ENCODE measurements around the gene ALG6.
A peak's percentile ranks its signal among the peaks of the same experiment; 100 is the strongest.

ALG6 gene

GRCh38 chr1:63320022-63320721, 47.3 kb upstream of the ALG6 start:
- H3K4me3 ChIP-seq (ENCODE audit: low read depth, low read length) = no peak overlapping the region

GRCh38 chr1:63321066-63321784, 46.2 kb upstream of the ALG6 start:
- TF ChIP-seq, protein P1, sequence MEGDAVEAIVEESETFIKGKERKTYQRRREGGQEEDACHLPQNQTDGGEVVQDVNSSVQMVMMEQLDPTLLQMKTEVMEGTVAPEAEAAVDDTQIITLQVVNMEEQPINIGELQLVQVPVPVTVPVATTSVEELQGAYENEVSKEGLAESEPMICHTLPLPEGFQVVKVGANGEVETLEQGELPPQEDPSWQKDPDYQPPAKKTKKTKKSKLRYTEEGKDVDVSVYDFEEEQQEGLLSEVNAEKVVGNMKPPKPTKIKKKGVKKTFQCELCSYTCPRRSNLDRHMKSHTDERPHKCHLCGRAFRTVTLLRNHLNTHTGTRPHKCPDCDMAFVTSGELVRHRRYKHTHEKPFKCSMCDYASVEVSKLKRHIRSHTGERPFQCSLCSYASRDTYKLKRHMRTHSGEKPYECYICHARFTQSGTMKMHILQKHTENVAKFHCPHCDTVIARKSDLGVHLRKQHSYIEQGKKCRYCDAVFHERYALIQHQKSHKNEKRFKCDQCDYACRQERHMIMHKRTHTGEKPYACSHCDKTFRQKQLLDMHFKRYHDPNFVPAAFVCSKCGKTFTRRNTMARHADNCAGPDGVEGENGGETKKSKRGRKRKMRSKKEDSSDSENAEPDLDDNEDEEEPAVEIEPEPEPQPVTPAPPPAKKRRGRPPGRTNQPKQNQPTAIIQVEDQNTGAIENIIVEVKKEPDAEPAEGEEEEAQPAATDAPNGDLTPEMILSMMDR (IDR thresholded peaks at IDR 0.05) = no peak
- no peak overlapping the region for H3K4me2 ChIP-seq (ENCODE audit: low read length)
- H3K36me3 ChIP-seq (ENCODE audit: control insufficient read depth, insufficient read depth, low read length) = no peaks in the 10 kb centered on the region
- H3K4me3 ChIP-seq (ENCODE audit: low read depth, low read length) = no peak overlapping the region
- H3K9me3 ChIP-seq (ENCODE audit: control insufficient read depth, low read length) = no peaks in the 10 kb centered on the region
- no peak overlapping the region for H3K9ac ChIP-seq
- no peaks in the 10 kb centered on the region for H3K79me2 ChIP-seq
- H3K27ac ChIP-seq = no peak overlapping the region
- H2AFZ ChIP-seq = no peak overlapping the region
- H3K27me3 ChIP-seq (ENCODE audit: control insufficient read depth, insufficient read depth, low read length) = peaks cover 43% of the 10 kb centered on the region
- H3K4me1 ChIP-seq = no peaks in the 10 kb centered on the region

More at GRCh38 chr1:63320022-63320721, 47.3 kb upstream of the ALG6 start:
- Histone ChIP-seq H3K36me3 (ENCODE audit: control insufficient read depth, insufficient read depth, low read length) (no peaks in the 10 kb centered on the region), H3K27me3 (ENCODE audit: control insufficient read depth, insufficient read depth, low read length) (peaks cover 45% of the 10 kb centered on the region), H3K9me3 (ENCODE audit: control insufficient read depth, low read length) (no peaks in the 10 kb centered on the region), H3K4me1 (no peaks in the 10 kb centered on the region), H3K79me2 (no peaks in the 10 kb centered on the region), H2AFZ (no peak overlapping the region), H3K27ac (no peak overlapping the region), H3K4me2 (ENCODE audit: low read length) (no peak overlapping the region), H3K9ac (no peak overlapping the region)
- TF ChIP-seq, protein P1 (IDR thresholded peaks at IDR 0.05) = no peak

DNA sequence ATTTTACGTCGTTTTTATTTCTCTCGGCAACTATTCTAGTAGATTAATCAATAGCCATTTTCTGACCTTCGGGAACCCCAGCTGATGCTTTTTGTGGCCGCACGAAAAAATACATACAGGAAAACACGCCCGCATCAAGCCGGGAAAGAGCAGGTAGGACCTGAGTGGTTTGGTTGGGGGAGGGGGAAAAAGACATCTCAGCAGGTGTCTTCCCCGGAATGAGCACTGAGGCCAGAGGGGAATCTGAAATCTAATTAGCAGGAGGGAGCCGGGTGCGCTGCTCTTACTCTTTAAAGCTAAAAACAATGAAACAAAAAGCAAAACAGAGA, 45.7 kb upstream of the ALG6 start:
- H3K27ac ChIP-seq = no peak overlapping the region
- no peak overlapping the region for H3K9ac ChIP-seq
- H3K4me1 ChIP-seq = no peaks in the 10 kb centered on the region

GRCh38 chr1:63322114-63322943, 45.1 kb upstream of the ALG6 start, which contains the start of gene FOXD3:
Gene FOXD3, plus strand, starts transcription at chr1:63322567. Its CDS starts 492 bp downstream, at chr1:63323059.
- H3K27ac ChIP-seq = no peak within 1 kb of the TSS
- peak within 1 kb of the TSS; percentile 48 for H3K4me2 ChIP-seq (ENCODE audit: low read length)
- H3K27me3 ChIP-seq (ENCODE audit: control insufficient read depth, insufficient read depth, low read length) = peaks cover 39% of the 10 kb centered on the region
- no peaks in the 10 kb centered on the region for H3K4me1 ChIP-seq
- no peak within 1 kb of the TSS for H3K4me3 ChIP-seq (ENCODE audit: low read depth, low read length)
- TF ChIP-seq, protein P1 (IDR thresholded peaks at IDR 0.05) = no peak
- H2AFZ ChIP-seq = peak within 1 kb of the TSS; percentile 69
- no peaks in the 10 kb centered on the region for H3K36me3 ChIP-seq (ENCODE audit: control insufficient read depth, insufficient read depth, low read length)
- no peaks in the 10 kb centered on the region for H3K9me3 ChIP-seq (ENCODE audit: control insufficient read depth, low read length)
- H3K9ac ChIP-seq = no peak within 1 kb of the TSS
- H3K79me2 ChIP-seq = no peaks in the 10 kb centered on the region

More for the DNA sequence above, 45.7 kb upstream of the ALG6 start:
- H3K9me3 ChIP-seq (ENCODE audit: control insufficient read depth, low read length) = no peaks in the 10 kb centered on the region
- H3K27me3 ChIP-seq (ENCODE audit: control insufficient read depth, insufficient read depth, low read length) = peaks cover 41% of the 10 kb centered on the region
- peak overlapping the region; percentile 48 for H3K4me2 ChIP-seq (ENCODE audit: low read length)
- H3K36me3 ChIP-seq (ENCODE audit: control insufficient read depth, insufficient read depth, low read length) = no peaks in the 10 kb centered on the region
- H2AFZ ChIP-seq = no peak overlapping the region
- no peak overlapping the region for H3K4me3 ChIP-seq (ENCODE audit: low read depth, low read length)
- H3K79me2 ChIP-seq = no peaks in the 10 kb centered on the region
- TF ChIP-seq, protein P1 (IDR thresholded peaks at IDR 0.05) = no peak
